ENCODE data around the gene TMEM43. TPM values are rescaled to one million over a fixed set of nuclear protein-coding genes. Genes with fewer than 3 reads are reported as not detected.

Gene TMEM43
- total RNA-seq, 4 donors from 2014 or later, result 64.0 to 140 (median 76.3) TPM

- TF ChIP-seq POLR2A (IDR thresholded peaks at IDR 0.05), result no peak
- TF ChIP-seq CTCF (IDR thresholded peaks at IDR 0.05), result no peak
- peaks cover 0 to 13% (median 8%) of the 10 kb centered on the region in 3 donors for H3K9me3 ChIP-seq
- intact Hi-C loops (cut with DNase I), result no loop called here
- no peaks in the 10 kb centered on the region for H3K27me3 ChIP-seq
- DNase-seq, result no peak
- peaks cover 37 to 100% (median 66%) of the 10 kb centered on the region in 3 donors for H3K36me3 ChIP-seq
- H3K27ac ChIP-seq, result no peak overlapping the region
- WGBS, 2 donors, result 88 to 89% methylated on average over 2 of the region's 2 CpGs
- H3K4me1 ChIP-seq, result peaks cover 0 to 18% (median 2%) of the 10 kb centered on the region in 3 donors
- H3K4me3 ChIP-seq, result no peak overlapping the region
Measured at GRCh38 chr3:14161282-14161681, 36.4 kb downstream of the TMEM43 start.

- TF ChIP-seq CTCF (IDR thresholded peaks at IDR 0.05) (no peak), POLR2A (IDR thresholded peaks at IDR 0.05) (no peak)
- no peak overlapping the region for H3K4me3 ChIP-seq
- WGBS, 2 donors, result 79 to 80% methylated on average over 2 of the region's 2 CpGs
- no peak overlapping the region for H3K27ac ChIP-seq
- H3K4me1 ChIP-seq, result peaks cover 0 to 9% (median 0%) of the 10 kb centered on the region in 3 donors
- no peaks in the 10 kb centered on the region for H3K27me3 ChIP-seq
- peaks cover 0 to 13% (median 8%) of the 10 kb centered on the region in 3 donors for H3K9me3 ChIP-seq
- H3K36me3 ChIP-seq, result peaks cover 37 to 100% (median 71%) of the 10 kb centered on the region in 3 donors
- intact Hi-C loops (cut with DNase I), result no loop called here
- DNase-seq, result no peak
Measured at GRCh38 chr3:14162178-14162577, 37.3 kb downstream of the TMEM43 start.

GRCh38 chr3:14166877-14167603 is 42.2 kb downstream of the TMEM43 start:
- no peaks in the 10 kb centered on the region for H3K27me3 ChIP-seq
- H3K36me3 ChIP-seq, result peaks cover 41 to 100% (median 67%) of the 10 kb centered on the region in 3 donors
- TF ChIP-seq CTCF (IDR thresholded peaks at IDR 0.05) (no peak), POLR2A (IDR thresholded peaks at IDR 0.05) (no peak)
- intact Hi-C loops (cut with DNase I), result no loop called here
- no peaks in the 10 kb centered on the region for H3K4me1 ChIP-seq
- WGBS, 2 donors, result 82 to 83% methylated on average over 8 to 9 of the region's 9 CpGs
- DNase-seq, result no peak
- H3K27ac ChIP-seq, result no peak overlapping the region
- H3K9me3 ChIP-seq, result peaks cover 0 to 2% (median 2%) of the 10 kb centered on the region in 3 donors
- H3K4me3 ChIP-seq, result no peak overlapping the region

GRCh38 chr3:14169435-14169834 is 44.6 kb downstream of the TMEM43 start:
- Histone ChIP-seq H3K27ac (no peak overlapping the region), H3K9me3 (no peaks in the 10 kb centered on the region), H3K4me1 (peaks cover 0 to 3% (median 0%) of the 10 kb centered on the region in 3 donors), H3K4me3 (no peak overlapping the region), H3K36me3 (peaks cover 43 to 86% (median 65%) of the 10 kb centered on the region in 3 donors), H3K27me3 (no peaks in the 10 kb centered on the region)
- intact Hi-C loops (cut with DNase I), result no loop called here
- TF ChIP-seq POLR2A (IDR thresholded peaks at IDR 0.05), result no peak
- TF ChIP-seq CTCF (IDR thresholded peaks at IDR 0.05), result no peak
- WGBS, 2 donors, result 83 to 87% methylated on average over 2 of the region's 2 CpGs
- DNase-seq, result no peak

GRCh38 chr3:14169871-14170270 is 45.0 kb downstream of the TMEM43 start:
- H3K27ac ChIP-seq, result no peak overlapping the region
- H3K4me1 ChIP-seq, result peaks cover 0 to 7% (median 2%) of the 10 kb centered on the region in 3 donors
- intact Hi-C loops (cut with DNase I), result loop anchor here (10.0 kb wide), 1 partner anchor 275 kb away; no protein-coding TSS in a partner anchor
- H3K4me3 ChIP-seq, result no peak overlapping the region
- H3K27me3 ChIP-seq, result no peaks in the 10 kb centered on the region
- no peak for TF ChIP-seq CTCF (IDR thresholded peaks at IDR 0.05)
- TF ChIP-seq POLR2A (IDR thresholded peaks at IDR 0.05), result no peak
- H3K9me3 ChIP-seq, result no peaks in the 10 kb centered on the region
- no peak for DNase-seq
- H3K36me3 ChIP-seq, result peaks cover 39 to 81% (median 61%) of the 10 kb centered on the region in 3 donors
